Stimulated activated CD4-positive, alpha-beta T cell treated with anti-CD3 and anti-CD28 coated beads, TNF-alpha, amount 100 ng/mL, for 48 hours (primary cell): ENCODE measurements around the gene MISP.

ENCODE experiments used
- DNase-seq, 3 donors: peaks; one replicate each; pipeline ENCODE4 v3.0.0-alpha.2; 2020; ENCODE audit warnings: low read depth in 3 of 3

The MISP gene

DNA sequence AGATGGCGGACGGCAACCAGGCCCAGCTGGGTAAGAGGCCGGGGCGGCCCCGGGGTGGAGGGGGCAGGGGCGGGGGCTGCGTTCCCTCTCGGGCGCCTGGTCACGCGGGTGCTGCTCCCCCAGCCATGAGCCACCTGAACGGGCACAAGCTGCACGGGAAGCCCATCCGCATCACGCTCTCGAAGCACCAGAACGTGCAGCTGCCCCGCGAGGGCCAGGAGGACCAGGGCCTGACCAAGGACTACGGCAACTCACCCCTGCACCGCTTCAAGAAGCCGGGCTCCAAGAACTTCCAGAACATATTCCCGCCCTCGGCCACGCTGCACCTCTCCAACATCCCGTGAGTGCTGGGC is 57.5 kb downstream of the MISP start:
- no peak for DNase-seq

- no peak for DNase-seq
These were observed 59.4 kb downstream of the MISP start for GRCh38 chr19:810077-810855.

- no peak for DNase-seq
These were observed 60.1 kb downstream of the MISP start for GRCh38 chr19:810883-811489.

- no peak for DNase-seq
These were observed 60.7 kb downstream of the MISP start for GRCh38 chr19:811506-812048.

DNA sequence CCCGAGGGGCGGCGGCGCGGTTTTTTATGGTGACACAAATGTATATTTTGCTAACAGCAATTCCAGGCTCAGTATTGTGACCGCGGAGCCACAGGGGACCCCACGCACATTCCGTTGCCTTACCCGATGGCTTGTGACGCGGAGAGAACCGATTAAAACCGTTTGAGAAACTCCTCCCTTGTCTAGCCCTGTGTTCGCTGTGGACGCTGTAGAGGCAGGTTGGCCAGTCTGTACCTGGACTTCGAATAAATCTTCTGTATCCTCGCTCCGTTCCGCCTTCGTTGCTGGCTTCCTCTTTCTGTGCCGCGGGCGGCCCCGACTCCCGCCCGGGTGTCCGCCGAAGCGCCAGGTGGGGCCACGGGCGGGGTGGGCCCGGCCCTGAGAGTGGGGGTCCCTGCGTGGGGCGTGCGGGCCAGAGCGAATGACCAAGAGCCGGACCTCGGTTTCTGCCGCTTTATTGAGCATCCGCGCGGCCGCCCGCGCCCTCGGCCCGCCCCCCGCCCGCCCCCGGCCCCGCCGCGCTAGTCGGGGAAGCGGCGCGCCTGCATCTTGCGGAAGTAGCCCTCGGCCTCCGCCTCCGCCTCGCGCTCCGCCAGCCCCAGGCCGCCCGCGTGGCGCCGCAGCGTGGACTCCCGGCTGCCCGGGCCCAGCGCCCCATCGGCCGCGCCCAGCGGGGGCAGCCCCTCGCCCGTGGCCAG is 61.3 kb downstream of the MISP start:
- DNase-seq: no peak

GRCh38 chr19:812747-813218 is 61.9 kb downstream of the MISP start:
- DNase-seq: no peak

DNA sequence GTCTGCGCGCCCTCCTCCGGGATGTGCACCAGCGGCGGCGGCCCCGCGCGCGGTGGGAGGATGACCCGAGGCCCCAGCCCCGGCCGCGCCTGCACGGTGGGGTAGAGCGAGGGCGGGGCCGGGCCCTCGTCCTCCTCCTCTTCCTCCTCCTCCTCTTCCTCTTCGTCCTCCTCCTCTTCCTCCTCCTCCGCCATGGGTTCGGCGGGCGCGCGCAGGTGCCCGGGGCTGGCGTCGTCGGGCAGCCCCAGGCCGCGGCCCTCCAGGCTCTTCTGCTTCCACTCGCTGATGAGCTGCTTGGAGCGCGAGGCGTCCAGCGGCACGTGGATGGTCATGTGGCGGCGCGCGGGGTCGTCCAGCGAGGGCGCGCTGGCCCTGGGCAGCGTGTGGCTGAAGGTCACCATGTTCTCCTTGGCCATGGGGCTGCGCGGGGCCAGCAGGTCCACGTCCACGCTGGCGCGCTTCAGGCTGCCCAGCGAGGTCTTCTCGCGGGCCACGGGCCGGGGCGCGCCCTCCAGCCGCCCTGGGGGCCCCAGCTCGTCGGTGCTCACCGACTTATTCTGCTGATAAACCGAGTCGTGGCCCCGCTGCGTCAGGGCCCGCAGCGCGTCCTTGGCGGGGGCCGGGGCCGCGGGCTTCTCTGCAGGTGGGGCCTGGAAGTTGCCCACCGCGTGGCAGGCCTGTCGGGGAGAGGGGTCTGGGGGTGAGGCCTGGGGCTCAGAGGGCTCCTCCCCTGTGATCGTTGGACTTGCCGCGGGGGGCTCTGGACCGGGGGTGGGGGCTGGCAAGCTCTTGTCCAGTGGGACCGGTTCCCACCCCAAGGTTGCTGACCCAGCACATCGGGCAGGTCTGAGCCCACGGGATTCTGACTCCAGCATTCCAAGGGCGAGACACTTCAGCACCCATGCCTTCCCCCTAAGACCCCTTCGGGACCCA is 62.6 kb downstream of the MISP start:
- DNase-seq: no peak
